ENCODE results near the gene DOCK8.

DOCK8 gene

DNA sequence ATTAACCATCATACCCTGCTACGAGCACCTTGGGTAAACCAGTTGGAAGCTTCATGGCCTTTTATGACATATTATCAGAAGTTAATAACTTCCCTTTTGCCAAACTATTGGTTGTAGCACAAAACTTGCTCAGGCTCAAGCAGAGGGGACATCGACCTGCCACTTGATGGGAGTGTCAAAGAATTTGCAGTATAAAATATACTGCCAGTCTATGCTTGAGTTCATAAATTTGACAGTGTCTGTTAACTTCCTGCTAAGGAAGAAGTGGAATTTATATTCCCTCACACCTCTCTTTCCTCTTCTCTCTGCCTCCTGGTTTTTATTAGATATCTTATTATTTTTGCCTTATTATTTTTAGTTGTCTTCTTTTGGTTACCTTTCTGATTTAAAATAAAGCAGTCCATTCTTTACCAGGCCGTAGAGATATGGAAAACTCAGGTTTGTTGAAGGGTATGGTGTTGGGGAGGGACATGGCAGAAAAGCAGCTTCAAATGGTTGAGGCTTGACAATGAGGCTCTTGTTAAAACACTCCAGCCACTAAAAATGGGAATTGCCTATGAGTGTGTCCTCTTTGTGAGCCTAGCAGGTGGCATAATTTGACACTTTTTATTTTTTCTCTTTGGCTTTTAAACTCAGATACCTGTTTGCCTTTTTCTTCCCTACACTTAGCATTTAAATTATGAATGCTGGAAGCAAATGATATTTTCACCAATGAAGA is 298.0 kb downstream of the DOCK8 start:
- Histone ChIP-seq H3K79me2 (ENCODE audit: control insufficient read depth, insufficient read depth, low read length, unreplicated experiment) (no peaks in the 10 kb centered on the region), H3K27me3 (ENCODE audit: insufficient read depth, low read length) (0 out of 2 replicates have a peak, but pooled peaks cover 5% of the 10 kb centered on the region), H3K27ac (ENCODE audit: low read depth, low read length) (no peak overlapping the region), H2AFZ (ENCODE audit: low read length, unreplicated experiment) (no peak overlapping the region), H3K36me3 (ENCODE audit: insufficient read depth, low read length) (no peaks in the 10 kb centered on the region), H3K4me3 (ENCODE audit: low read depth, low read length) (no peak overlapping the region), H3K4me1 (ENCODE audit: control insufficient read depth, insufficient read depth, low read length, unreplicated experiment) (no peaks in the 10 kb centered on the region)

Data from ACC112 (cell line).